ENCODE results near the gene SPX.

SPX gene, protein sequence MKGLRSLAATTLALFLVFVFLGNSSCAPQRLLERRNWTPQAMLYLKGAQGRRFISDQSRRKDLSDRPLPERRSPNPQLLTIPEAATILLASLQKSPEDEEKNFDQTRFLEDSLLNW

DNA sequence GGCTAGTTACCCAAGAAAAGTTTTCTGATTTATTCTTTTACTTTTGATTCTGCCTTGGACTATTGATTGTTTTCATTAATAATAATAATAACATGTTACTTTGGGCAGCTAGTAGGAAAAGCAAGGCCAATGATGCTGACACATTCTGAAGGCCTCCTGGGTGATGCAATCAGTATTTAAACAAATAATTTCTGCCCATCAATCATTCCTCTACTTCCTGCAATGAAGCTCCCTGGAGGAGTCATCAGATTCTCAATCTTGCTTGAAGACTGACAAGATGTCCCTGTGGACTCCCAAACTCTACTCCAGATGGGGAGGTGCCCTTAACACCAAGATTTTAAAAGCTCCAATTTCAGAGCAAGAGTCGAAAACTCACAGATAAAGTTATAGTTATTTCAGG, at the start of gene SPX:
SPX (plus strand) TSS at position 244 of the 400 bp plus-strand sequence. CDS start 177 bp downstream, outside the sequence.
- DNase-seq = no peak

DNA sequence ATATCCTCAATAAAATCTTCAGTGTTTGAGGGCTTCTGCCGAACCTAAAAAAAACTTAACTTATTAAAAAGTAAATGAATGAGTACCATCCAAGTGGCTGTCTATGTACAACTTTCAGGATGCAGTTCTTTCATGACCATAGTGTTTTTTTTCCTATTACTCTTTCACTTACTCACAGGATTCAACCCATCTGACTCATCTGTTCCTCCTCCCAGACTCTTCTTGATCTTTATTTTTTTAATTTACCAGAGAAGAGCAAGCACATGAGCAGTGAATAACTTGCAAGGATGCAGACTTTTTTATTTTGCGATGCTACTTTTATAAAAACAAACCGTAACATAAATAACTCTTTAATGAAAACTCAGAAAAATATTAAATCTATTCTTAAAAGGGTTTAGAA, 49.1 kb upstream of the SPX start:
- DNase-seq = no peak

DNA sequence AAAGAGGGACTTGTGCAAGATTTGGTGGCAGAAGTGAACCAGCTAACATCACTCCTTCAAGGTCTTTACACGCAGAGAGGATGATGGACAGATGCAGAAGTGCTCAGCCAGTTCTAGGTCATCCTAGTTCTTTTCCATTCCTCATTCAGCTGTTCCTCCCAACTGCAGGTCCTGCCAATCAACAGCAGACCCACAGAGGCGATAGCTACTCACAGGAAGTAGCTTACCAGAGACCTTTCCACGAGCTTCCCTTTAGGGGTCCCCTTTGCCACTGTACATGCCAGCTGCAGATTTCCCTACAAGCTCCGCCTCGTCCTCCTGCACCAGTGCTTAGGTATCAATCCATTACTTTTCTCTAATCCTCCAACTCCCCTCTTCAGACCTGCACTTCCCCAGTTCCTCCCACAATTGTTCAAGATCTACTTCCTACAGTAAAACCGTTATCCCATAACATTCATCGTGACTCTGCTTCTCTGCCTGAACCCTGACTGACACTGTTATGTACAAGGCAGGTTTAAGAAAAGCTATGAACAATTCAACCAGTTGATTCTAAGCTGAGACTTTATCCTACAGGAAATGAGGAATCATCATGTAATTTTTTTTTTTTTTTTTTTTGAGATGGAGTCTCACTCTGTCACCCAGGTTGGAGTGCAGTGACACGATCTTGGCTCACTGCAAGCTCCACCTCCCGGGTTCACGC, 47.2 kb upstream of the SPX start:
- DNase-seq = no peak

DNA sequence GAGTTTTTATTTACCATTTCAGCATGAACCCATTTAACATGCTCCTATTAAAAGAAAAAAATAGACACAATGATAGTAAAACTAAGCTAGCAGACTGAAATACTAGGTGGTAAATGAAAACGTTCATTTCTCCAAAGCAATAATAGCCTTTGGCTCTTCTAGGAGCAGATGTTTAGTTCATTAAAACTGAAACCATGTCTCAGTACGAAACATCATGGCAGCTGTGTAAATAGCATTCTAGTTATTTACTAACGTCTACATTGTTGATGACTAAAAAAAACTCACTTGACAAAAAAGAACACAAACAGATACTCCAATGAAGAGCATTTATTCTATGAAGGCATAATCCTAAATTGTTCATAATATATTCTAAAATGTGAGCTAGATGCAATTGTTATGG, 42.6 kb upstream of the SPX start:
- no peak for DNase-seq

DNA sequence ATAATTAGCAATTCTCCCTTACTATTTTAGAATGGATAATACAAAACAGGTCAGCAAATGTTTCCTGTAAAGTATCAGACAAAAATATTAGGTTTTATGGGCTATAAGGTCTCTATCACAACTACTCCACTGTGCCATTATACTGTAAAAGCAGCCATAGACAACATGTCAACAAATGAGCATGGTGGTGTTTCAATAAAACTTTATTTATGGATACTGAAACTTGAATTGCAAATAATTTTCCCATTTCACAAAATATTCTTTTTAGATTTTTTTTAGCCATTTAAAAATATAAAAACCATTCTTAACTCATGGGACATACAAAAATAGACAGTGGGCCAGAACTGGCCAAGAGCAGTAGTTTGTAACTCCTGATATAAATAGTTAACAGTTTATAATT, 40.1 kb upstream of the SPX start:
- DNase-seq = no peak

DNA sequence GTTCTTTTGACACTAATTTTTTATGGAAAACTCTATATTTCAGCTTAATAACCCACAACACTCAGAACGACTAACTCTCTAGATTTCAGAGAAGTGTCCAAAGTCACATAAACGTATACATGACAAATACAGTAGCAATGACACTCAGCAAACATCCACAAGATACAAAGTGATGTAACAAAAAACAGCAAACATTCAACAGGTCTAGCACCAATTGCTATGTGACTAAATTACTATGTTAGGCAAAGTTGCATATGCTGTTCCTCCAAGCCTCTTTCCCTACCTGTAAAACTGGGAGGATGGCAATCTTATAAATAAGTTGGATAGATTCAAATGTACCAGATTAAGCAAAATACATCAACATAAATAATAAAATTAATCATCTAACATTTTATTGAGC, 26.3 kb upstream of the SPX start:
- no peak for DNase-seq

DNA sequence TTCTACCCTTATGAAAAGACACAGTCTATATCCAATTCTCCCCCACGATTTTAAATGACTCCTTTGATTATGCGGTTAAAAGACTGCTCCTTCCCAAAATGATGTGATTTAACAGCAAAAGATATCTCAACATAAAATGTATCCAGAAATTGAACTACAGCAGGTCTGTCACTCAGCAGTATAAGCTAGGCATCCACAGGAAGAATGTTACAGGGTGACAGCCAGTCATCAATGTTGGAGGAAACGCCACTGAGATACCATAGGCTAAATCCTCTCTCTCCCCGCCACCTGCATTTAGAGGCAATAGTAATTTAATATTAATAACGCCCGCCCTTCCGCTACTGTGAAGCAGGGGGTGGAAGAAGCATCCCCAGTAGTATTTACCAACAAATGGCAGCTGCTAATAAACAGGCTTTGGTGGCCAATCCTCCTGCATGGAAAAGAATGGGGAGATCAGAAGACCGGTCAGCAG, 25.3 kb upstream of the SPX start:
- no peak for DNase-seq

DNA sequence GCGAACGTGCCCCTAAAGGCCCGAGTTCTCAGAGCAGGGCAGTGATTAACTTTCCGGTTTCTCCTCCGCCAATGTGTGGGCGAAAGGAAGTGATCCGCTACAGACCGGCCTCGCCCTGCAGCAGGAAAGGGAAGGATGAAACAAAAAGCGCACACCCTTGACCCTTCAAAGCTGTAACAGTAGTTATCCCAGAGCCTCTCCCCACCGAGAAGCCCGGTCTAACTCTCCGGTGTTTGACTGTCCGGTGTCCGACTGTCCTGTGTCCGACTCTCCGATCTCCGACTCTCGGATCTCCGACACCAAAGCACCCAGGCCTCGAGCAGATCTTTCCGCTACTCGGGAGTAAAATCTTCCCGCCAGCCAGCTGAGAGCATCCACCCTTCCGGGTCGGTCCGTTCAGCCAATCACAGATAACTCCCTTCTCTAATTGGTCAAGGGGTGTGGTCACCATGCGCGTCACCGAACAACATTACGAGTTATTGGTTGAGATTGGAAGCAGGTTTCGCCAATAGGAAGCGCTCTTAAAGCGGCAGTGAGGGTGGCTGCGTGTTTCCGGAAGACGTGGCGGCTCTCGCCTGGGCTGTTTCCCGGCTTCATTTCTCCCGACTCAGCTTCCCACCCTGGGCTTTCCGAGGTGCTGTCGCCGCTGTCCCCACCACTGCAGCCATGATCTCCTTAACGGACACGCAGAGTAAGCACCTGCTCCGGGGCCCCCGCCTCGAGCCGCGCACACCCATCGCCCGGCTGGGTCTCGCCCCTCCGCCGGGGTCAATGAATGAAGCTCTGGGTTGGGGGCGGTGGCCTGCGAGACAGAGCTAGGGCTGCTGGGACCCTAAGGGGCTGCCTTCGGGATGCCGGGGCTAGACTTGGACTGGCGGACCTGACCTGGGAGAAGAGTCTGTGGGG, 24.6 kb upstream of the SPX start, which contains the start of the genes GOLT1B and RECQL:
GOLT1B (plus strand) TSS at position 532 of the 906 bp plus-strand sequence; CDS start at position 667, 135 bp downstream.
RECQL (minus strand) TSS at position 378 of the 906 bp plus-strand sequence. CDS start 2,065 bp downstream, outside the sequence.
- DNase-seq = peak; percentile 92

DNA sequence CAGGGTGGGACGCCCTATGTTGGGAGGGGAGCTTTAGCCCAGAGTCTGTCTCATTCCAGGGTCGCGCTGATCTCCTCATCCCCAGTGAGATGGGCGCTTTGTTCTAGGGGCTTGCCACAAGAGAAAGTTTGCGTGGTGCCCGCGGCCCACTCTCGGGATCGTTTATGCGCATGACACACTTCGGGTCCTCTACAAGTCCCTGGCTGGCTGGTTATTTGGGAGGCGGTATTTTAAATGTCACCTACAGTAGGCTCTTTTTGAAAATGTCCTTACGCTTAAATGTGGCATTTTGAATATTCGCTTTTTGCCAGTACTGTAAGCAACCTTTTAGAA, 24.0 kb upstream of the SPX start:
- no peak for DNase-seq

DNA sequence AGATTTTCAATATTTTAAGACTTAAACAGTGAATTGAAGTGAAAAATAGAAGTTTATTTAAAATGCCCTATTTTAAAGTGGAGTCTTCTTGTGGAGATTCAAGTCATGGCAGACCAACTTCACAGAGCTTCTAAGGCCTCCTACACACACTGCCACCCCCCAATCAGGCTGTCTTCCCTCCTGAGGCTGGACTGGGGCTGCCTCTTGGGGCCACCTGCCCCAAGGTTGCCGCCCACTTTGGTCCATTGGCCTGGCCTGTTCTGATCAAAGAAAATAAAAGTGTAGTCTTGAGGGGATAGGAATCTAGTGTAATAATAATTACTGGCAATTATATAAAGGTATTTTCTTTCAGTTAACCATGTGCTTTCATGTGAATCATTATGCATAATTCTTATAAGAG, 23.2 kb upstream of the SPX start:
- DNase-seq = no peak

DNA sequence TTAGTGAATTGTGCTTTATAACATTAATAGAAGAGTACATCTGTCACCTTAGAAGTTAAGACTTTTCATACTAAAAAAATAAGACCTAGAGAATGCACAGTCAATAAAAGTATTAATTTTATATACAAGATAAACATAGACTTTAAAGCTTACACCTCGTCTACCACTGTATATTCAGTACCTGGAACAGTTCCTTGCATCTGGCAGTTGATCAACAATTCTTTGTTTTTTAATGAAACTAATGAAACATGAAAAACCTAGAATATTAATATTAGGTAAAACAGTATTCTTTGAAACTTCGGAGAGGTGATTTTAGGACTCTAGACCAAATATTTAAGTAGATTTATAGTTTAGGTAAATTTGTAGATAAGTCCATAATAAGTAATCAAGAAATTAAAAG, 20.2 kb upstream of the SPX start:
- DNase-seq = no peak

DNA sequence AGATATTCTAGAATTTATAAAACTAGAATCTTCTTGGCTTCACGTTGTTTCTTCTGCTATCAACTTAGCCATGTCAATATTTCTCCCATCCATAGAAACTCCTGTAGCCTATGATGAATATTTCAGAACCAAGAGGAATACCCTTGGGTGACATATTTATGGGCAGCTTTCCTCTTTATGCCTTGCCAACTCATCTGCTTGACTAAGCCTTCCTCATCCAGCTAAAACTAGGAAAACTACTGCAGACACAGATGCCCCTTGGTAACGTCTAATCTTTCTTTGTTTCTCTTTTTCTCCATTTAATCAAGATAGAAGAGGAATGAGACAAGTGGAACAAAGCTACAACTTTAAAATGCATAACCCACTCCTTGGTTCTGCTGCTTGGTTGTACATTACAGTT, 18.2 kb upstream of the SPX start:
- DNase-seq = no peak

DNA sequence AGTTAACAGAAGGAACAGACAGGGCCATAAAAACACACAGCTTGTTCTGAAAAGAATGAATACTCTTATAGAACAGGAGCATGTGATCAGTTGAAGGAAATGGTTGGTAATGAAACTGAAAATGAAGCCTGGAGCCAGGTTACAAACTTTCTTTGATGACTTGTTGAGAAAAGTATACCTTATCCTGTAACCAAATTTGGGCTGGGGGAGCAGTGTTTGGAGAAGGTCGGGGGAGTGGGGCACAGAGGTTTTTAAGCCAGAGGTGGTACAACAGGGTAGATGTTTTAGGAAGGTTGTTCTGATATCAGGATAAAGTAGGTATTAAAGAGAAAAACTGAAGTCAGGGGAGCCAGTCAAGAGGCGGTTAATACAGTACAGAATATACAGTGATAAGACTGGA, 16.3 kb upstream of the SPX start:
- DNase-seq = no peak

DNA sequence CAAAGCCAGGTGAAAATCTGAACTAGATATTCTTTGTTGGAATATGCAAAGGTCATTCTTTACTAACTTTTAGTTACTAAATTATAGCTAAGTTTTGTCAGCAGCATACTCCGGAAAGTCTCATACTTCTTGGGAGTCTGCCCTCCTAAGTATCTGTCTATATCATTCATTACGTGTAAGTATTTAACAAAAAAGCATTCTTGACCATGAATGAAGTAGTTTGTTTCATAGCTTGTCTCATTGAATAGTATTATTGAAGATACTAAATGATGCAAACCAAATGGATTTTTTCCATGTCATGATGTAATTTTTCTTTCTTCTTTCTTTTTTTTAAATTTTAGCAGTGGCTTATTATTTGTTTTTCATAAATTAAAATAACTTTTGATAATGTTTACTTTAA, 9.8 kb upstream of the SPX start:
- no peak for DNase-seq

DNA sequence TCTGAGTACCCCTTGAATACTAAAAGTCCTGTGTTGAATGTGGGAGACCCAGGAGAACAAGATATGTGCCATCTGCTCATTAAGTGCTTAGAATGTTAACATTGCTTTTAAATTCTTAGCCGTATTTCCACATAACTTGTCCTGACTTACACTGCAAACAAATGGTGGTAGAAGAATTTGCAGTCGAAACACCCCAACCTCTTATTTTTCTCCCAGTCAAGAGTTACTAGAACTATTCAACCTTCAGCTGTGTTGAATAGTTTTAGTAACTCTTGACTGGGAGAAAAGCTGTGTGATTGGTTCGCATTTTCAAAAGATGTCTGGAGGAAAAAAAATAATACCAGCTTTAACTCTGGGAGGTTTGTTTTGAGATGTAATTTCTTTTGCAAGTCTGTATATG, 7.6 kb upstream of the SPX start:
- no peak for DNase-seq

DNA sequence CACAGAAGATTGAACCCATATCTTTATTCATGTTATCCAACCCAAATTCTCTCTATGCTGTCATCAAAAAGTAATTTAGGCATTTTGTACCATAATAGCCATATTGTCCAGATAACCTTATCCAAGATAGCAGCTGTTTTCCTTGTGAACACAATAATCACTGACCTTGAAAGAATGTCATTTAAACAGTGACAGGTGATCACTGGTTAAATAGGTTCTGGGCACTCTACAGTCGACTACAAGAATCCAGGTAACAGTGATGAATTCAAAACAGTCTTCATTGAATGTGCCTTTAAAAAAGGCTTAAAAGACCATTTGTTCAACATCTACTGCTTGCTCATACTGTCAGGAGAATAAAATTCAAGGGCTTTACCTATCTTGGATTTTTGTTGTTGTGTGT, 4.6 kb upstream of the SPX start:
- DNase-seq = no peak

DNA sequence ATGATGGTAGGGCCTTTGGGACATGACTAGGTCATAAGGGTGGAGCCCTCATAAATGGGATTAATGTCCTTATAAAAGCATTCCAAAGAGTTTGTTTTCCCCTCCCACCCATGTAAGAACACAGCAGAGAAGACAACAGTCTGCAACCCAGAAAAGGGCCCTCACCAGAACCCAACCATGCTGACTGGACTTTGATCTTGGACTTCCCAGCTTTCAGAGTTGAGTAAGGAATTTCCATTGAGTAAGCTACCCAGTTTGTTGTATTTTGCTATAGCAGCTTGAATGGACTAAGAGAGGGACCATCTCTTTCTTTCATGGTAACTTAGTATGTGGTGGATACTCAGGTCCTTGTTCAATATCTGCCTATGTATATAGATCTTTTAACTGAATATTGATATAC, 2.9 kb upstream of the SPX start:
- no peak for DNase-seq

DNA sequence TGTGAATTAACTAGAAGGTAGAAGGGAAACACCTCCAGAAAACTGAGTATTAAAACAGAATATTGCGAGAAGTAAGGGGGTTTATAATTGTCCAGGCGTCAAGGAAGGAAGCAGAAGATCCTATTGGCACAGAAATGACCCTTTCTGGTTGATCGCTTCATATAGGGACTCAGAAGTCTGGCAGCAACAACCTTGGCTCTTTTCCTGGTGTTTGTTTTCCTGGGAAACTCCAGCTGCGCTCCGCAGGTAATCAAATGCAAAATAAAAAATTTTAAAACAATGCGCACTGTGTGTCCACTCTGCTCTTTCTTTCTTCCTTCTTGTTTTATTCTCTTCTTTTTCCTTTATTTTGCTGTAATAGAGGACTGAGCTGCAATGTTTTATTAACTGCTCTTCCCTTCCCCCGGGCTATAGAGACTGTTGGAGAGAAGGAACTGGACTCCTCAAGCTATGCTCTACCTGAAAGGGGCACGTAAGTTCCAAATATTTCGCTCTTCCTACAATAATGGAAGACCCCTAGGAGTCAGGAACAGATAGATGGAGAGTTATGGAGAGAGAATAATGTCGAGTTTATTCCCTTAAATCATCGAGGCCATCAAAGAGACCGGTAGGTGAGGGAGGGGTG, 737 bp downstream of the SPX start:
- DNase-seq = no peak

DNA sequence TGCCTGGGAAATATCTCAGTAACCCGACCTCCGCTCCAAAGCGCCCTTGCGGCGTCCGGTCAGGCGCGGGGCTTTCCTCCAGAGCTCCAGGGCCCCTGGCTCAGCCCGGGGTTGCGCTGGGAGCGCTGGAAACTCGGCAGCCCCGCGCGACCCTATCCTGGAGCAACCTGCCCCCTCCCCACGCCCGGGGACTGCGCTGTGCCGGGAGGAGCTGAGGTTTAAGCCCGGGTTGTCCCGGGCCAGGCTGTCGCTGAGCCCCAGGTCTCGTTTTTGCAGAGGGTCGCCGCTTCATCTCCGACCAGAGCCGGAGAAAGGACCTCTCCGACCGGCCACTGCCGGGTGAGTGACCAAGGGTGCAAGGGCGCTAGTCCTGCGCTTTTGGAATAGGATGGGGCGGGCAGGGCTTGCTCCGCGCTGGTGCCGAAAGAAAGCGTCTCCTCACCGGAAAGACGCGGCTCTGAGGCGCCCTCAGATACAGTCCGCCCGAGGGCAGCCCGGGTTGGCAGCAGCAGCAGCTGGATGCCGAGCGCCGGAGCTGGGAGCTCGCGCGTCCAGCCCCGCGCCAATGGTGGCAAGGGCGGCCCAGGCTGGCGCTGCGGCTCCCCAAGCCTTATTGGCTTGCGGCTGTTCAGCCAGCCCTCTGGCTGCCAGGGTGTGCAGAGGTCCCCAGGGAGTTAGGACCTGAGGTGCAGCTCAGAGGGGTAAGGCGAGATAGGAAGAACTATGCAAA, 1.5 kb downstream of the SPX start:
- DNase-seq = no peak

DNA sequence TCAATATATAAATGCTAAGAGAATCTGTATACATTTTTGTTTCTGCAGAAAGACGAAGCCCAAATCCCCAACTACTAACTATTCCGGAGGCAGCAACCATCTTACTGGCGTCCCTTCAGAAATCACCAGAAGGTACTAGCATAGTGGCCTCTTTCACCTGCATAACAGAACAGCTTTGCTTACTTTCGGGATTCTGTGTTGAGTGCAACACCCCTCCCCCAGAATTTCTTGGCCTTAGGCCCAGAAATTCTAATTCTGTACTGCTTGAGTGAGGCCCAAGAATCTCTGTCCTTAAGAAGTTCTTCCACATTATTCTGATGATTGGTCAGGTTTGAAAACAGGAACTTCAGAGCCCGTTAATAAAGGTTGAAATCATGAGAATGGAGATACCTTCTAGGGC, 2.9 kb downstream of the SPX start:
- no peak for DNase-seq

DNA sequence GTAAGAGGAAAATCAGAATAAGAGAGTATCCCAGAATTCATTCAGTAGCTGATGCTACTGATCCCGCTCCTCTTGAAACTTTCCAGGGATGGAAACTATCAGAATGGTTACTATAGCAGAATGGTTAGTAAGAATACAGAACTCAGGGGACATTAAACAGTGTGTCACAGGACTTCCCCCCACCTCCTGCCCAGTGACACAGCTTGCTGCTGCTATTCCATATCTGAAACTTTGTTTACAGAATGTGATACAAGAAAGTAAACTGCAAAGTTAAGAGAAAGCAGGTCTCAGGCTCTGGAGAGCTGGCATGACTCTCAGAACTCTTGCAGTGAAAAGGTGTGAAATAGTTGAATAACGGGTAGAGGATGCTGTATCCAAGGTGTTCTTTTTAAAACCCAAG, 3.4 kb downstream of the SPX start:
- DNase-seq = no peak

DNA sequence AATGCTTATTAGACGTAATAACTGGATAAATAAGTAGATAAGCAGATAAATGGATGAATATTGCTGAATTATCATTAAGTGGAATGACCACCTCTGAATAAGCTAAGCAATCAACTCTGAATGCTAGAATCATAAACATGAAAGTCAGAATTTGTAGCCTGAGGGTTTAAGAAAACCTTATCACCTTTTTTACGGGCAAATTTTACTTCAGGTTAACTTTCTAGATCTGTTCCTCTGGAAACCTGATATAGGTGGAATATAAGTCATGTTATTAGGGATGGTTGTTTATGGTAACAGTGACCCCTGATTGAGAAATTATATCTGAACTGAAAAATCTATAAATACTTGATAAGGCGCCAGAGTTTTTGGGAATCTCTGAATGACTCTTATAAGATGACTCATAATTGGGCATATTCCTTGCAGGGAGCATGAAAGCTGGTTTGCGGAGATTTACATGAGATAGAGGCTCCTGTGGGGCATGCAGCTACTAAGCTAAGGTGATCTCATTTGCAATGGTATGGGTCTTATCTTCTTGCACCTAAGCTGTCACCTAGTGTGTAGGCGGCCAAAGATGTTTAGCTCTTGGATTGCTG, 12.1 kb downstream of the SPX start:
- no peak for DNase-seq
